ENCODE data around the gene RGS17.
"Not testable (repeated sequence)": the region's sequence is repeated elsewhere in the genome, so short reads cannot be mapped to it uniquely, and the experiment has no call there.

The RGS17 gene

DNA sequence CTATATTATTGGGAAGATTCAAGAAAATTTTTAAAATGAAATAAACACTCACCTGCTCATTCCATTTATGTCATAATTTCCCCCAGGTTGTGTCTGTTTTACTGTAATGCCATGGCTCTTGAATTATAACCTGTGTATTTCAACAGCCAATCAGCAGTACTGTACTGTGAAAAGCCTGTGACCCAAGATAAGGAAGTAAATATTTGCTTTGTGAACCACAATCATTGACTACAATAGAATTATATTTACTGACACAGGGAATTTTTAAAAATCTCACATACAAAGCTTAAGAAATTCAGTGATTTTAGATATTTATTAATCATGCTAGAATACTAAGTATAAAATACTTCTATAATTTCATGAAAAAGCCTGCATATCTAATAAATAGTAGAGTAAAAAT, 6.0 kb downstream of the RGS17 start:
- DNase-seq (ENCODE audit: low read depth in 3 of 3) = no peak

DNA sequence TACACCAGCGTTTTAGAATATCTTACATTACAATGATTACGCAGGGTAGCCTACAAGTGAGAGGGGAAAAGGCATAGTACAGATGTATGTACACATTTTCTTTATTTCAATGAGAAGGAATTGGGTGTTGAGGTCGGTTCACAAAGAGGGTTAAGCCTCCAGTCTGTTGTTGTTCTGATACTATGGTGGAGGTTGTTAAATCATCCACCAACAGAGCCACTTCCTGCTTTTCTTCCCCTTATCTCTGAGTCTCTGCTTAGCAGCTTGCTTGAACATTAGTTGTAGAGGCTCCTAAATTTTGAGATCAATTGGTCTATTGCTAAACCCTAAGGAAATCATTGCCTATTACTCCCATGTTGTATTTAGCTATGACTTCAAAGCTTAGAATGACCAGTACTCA, 7.3 kb downstream of the RGS17 start:
- no peak for DNase-seq (ENCODE audit: low read depth in 3 of 3)

DNA sequence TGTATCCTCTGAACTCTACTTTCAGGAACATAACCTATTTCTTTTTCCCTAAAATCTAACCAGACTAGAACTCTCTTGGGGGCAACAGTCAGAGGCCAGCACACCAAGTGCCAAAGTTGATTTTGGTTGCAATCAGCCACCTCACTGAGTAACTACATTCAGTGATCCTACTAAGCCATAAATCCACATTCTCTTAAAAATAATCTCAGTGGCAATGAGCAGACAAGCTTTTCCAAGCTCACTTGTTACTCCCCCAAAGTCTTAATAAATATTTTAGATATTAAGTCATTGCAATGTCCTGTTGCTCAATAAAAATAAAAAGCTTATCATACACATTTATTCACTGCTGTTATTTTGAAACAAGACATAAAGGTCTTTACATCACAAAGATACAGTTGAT, 9.8 kb downstream of the RGS17 start:
- no peak for DNase-seq (ENCODE audit: low read depth in 3 of 3)

DNA sequence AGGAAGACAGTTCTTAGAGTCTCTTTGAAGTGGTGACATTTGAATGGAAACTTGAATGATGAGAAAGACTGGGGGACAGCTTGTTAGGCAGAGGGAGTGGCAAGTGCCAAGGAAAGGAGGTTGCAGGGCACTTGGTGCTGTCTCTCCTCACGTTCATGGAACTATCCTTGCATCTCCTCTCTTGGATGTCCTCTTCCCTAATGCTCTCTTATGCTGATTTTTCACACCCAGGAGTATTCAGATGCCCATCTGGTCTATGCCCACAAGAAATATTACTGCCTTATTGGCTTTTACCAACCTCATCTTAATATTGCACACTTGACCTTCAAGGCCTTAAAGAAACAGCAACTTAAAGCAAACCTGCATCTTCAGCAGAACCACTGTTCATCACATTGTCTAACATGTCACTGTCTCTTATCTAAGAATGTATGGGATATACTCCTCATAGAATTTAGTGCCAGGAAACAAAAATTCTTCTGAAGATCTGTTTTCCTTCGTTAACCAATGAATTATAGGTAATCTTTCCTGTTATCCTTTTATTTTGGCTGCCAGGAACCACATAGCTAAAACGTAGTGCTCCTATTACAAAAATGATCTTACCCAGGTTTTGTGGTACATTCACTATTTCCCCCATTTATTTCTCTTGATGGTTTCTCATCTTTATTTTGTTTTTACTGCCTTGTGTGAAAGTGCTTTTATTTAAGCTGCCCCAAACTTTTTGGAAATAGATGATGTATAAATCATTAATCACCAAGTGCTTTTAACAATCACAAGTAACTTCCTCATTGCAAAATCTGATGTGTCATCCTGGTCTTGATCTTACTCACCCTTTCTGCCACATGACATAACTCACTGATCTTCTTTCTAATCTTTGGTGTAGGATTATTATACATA, 12.8 kb downstream of the RGS17 start:
- DNase-seq (ENCODE audit: low read depth in 3 of 3) = no peak

DNA sequence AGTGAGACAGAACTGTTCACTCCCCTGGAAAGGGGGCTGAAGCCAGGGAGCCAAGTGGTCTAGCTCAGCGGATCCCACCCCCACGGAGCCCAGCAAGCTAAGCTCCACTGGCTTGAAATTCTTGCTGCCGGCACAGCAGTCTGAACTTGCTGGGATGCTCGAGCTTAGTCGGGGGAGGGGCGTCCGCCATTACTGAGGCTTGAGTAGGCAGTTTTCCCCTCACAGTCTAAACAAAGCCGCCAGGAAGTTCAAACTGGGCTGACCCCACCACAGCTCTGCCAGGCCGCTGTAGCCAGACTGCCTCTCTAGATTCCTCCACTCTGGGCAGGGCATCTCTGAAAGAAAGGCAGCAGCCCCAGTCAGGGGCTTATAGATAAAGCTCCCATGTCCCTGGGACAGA, 20.0 kb downstream of the RGS17 start:
- DNase-seq (ENCODE audit: low read depth in 3 of 3) = not testable (repeated sequence)

DNA sequence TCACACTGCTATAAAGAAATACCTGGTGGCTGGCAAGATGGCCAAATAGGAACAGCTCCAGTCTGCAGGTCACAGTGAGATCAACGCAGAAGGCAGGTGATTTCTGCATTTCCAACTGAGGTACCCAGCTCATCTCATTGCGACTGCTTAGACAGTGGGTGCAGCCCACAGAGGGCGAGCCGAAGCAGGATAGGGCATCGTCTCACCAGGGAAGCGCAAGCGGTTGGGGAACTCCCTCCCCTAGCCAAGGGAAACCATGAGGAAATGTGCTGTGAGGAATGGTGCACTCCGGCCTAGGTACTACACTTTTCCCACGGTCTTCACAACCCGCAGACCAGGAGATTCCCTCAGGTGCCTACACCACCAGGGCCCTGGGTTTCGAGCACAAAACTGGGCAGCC, 20.5 kb downstream of the RGS17 start:
- DNase-seq (ENCODE audit: low read depth in 3 of 3) = not testable (repeated sequence)

DNA sequence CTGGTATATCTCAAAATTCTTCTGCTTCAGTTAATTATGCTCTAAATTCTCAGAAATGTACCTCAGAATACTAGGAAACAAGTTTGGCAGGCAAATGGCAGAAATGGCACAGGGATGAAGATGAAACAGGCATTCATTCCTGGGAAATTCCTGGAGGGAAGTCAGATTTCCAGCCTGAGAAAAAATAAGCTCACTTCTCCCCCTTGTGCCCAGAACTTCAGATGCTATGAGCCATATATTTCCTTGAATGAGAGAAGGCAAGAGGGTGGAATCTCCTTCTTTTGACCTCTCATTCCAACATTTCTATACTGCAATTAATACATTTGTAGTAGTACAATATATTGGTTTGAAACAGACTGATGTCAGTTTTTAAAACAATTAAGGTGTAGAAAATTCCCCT, 22.8 kb downstream of the RGS17 start:
- no peak for DNase-seq (ENCODE audit: low read depth in 3 of 3)

DNA sequence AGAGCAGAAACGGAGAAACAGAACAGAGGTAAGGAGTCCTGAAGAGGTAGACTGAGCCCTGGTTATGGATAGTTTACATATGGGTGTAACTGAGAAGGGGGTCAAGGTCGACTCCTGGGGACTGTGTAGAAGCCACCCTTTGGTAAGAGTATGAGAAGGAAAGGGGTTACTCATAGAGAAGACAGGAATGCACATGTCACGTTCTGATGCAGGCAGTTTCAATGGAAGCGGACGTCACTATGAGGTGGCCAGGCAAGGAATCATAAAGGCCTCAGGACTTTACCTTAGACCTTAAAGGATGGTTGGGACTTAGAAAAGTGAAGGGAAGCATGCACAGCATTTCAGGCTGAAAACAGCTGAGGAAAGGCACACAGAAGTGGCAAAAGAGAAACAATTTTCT, 25.1 kb downstream of the RGS17 start:
- DNase-seq (ENCODE audit: low read depth in 3 of 3) = no peak

DNA sequence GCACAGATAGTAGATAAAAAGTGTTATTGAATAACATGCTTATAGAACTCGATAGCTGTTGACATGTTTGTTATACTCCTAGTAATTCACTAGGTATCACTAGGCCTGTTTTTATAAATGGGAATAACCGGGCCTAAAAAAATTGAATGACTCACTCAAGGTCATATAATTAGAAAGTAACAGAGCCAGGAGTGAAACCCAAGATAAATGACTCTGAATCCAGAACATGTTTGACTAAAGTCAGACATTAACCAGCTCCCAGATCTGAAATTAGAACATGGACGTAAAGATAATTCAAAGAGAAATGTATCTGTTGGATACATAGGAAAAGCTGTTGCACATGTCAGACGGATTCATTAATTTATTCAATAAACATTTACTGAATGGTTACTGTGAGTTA, 26.9 kb downstream of the RGS17 start:
- DNase-seq (ENCODE audit: low read depth in 3 of 3) = no peak

DNA sequence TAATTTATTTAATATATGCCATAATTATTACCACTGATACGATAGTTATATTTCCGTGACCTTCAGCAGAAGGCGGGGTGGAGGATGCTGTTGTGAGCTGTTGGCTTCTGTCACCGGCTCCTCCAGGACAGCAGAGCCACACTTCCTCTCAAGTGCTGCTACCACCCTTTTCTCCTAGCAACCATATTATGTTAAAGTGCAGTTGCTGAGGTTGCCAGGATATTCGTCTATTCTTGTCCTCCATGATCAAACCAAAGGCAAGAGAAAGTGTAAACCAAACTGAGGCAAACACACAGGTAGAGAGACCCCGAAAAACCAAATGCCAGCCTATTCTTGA, 27.8 kb downstream of the RGS17 start:
- DNase-seq (ENCODE audit: low read depth in 3 of 3) = no peak

DNA sequence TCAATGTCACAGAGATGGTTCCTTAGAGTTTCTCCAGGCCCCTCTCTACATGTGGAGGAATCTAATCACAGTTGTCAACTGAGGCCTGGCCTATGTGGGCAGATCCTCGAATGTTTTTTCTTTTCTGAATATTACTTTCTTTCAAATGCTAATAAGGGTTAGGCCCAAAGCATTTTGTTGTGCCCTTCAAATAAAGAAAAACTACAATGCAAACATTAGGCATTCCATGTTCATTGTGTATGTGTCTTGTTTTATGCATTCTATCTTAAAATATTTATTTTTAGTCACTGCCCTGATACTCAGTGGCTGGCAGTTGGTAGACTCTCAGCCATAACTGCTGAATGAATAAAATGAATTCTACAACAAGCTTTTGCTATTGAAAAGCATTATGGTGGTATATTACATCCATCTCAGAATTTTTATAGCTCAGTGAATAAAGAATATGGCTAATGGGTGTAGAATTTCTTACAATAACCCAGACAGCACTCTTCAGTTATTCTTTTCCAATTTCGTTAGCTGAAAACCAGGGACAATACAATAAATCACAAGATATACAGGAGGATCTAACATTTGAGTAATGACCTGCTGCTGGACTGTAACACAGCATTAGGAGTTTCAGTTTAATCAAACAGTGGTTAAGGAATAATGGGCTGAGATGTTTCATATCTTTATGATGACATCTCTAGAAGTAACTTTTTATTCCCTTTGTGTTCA, 28.3 kb downstream of the RGS17 start:
- no peak for DNase-seq (ENCODE audit: low read depth in 3 of 3)

DNA sequence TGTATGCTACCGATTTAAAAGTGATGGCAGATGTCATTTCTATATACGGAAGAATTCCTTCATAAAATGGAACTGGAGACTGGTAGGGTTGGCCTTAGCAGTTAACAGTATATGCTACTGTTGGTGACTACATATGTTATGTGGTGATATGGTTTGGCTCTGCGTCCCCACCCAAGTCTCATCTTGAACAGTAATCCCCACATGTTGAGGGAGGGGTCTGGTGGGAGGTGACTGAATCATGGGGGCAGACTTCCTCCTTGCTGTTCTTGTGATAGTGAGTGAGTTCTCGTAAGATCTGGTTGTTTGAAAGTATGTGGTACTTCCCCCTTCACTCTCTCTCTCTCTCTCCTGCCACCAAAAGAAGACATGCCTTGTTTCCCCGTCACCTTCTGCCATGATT, 29.6 kb downstream of the RGS17 start:
- DNase-seq (ENCODE audit: low read depth in 3 of 3) = no peak

DNA sequence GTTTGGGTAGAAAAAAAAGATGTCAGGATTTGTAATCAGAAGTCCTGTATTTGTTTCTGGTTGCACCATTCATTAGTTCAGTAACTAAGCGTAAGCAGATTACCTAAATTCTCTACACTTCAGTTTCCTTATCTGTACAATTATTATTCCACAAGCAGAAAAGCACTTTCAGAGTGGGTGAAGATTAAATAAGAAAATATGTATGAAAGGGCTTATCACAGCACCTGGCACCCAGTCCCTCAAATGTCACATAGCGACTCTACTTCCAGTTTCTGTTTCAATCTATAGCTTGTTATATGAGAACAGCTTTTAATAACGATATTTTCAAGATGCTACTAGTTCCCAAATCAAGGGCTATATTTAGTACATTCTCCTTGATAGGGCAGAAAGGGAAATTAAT, 31.4 kb downstream of the RGS17 start:
- DNase-seq (ENCODE audit: low read depth in 3 of 3) = no peak

DNA sequence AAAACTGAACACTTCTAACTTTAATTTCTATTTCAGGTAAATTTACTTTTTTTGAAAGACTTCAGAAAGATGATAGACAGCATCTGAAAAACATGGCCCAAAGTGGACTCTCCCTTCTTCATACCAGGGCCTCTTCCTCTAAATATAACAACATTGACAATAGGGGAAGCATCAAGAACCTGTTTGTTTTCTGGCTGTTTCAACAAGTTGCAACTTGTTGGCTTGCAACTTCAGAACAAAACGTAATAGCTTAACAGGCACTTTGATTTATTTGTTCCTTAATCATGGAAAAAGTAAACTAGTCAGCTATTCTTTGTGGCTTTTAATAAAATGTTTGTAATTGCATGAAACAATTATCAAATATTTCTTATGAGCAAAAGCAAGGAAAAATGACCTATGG, 34.3 kb downstream of the RGS17 start:
- DNase-seq (ENCODE audit: low read depth in 3 of 3) = no peak

DNA sequence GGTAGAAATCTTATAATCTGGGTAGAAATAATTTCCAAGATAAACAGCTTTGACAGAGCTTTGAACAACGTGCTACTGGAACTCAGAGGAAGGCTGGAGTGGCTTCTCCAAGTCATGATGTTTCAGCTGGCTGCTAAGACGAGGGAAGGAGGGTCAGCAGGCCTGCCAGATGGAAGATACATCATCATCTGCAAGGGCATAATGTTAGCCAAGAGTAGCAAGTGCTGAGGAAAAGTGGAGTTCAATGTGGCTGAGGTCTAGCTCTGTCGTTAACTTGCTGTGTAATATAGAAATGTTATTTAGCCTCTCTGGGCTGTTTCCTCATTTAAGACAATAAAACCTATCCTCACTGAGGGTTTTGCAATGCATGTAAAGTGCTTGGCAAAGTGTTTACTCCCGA, 35.1 kb downstream of the RGS17 start:
- DNase-seq (ENCODE audit: low read depth in 3 of 3) = no peak

DNA sequence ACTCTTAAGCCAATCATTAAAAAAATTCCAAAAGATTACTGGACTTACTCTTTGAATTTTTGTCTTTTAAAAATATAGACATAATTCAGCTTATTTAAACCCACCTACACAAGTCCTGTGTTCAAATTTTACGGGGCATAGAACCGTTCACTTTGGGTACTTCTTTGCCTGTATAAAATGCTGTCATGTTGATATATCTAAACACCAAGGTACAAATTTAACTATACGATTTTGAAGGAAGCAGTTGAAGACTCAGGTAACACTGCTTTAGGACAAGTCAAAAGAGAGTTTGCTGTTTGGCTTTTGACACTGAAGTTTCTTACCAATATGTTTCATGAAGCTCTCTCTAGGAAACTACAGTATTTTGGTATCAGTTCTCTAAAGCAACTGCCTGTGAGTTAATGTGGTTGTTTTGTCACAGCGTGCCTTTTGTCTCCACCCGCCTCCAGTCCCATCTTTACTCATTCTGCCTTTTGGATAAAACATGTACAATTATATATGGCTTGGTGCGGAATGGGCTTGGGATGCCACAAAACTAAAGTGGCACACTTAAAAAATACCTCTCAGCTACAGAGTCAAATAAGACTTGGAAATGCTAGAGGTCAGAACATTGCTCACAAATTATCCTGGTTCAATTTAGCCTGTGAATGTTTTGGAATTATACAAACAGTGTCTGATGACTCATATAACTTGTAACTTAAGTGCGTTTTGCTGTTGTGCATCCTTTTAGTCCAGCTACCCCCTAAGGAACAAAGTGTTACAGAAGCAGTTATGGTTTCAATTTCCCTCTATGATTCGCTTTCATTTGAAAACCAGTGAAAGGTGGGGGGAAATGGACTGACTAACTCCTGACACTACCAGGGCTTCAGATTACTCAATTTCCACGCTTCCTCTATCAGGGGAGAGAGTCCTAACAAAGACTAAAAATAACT, 38.7 kb downstream of the RGS17 start:
- DNase-seq (ENCODE audit: low read depth in 3 of 3) = no peak

DNA sequence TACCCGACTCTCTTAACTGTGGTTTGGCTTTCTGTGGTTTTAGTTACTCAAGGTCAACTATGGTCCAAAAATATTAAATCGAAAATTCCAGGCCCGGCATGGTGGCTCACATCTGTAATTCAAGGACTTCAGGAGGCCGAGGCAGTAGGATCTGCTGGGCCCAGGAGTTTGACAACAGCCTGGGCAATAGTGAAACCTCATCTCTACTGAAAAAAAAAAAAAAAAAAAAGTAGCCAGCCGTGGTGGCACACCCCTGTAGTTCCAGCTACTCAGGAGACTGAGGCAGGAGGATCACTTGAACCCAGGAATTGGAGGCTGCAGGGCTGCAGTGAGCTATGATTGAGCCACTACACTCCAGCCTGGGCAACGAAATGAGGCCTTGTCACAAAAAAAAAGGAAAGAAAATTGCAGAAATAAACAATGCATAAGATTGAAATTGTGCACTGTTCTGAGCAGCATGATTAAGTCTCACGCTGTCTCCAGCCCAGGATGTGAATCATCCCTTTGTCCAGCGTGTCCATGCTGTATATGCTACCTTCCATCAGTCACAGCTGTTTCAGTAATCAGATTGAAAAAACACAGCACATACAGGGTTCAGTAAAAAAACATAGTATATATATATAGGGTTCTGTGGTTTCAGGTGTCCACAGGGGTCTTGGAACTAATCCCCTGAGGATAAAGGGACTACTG, 40.7 kb downstream of the RGS17 start:
- DNase-seq (ENCODE audit: low read depth in 3 of 3) = no peak

DNA sequence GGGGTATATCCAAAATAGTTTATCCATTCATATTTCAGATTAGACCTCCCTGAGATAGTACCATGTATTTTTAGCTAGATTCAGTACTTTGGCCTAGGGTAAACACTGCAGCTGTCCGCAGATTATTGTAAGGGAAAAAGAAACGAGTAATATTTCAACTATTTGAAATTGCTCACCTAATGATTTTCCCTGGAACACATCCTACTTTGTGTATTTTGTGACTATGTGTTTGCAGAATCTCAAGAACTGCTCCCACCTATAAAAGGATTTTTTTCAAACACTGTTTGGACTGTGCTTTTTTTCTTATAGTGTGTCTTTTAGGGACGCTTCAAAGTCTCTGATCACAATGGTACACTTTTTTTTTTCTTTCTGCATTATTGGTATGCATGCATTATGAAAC, 42.3 kb downstream of the RGS17 start:
- no peak for DNase-seq (ENCODE audit: low read depth in 3 of 3)

DNA sequence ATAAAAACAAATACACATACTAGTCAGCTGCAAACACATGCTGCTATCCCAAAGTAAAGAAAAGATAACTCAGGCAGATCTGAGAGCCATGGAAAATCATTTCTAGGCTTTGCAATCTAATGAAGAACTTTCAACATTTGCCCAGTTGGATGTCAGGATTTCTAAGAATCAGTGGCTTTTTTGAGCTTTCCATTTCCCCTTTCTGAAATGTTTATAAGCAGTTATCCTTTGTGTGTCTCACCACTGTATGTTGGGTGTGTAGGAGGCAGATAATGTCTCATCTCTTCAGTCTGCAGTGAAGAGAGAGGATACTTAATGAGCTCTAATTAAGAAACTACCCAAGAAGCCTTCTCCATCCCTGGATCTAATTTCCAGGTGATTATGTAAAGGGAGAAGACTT, 43.6 kb downstream of the RGS17 start:
- DNase-seq (ENCODE audit: low read depth in 3 of 3) = no peak

DNA sequence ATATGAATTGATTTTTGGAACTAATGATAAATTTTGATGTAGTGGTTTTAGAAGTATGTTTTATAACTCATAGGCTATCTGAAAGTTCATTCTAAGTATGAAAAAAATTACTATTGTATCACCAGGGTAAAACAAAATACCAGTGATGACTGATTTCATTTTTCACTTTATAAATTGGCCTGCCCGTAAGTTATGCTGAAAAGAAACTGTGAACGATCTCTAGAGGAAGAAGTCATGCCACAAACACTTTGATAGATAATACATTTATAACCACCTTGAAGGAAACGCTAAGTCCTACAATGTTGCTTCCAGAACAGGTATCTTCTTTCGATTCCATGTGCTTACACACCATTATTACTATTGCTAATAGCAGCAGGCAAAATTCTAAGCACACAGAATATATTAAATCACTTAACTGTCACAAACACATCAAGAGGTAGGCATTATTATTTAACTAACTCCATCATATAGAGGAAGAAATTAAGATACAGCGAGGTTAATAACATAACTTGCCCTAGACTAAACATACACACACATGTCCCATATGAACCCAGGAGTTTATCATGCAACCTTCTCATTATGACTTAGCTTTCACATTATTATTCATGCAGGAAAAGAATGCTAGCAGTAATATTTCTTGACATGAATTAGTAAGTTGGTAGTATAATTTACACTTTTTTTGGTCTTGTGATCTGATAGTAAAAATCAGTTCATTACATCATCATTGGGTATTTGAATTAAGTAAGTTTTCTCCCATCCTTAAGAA, 44.7 kb downstream of the RGS17 start:
- DNase-seq (ENCODE audit: low read depth in 3 of 3) = no peak

DNA sequence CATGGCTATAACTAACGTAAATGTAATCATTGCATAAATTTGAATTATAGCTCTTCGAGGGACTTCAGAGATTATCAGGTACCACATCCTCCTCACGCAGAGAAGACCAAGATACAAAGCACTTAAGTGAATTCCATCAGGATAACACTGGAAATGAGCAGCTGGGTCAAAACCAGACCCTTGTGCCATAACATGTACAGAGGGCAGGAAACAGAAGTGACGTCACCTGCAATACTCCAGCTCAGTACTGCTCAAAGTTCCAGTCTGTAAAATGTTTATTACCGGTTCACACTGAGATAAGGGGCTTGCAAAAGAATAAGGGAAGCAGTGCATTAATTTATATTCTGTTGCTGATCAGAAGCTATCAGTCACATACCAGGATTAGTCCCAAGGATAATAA, 45.8 kb downstream of the RGS17 start:
- DNase-seq (ENCODE audit: low read depth in 3 of 3) = no peak

Measured in stimulated activated CD4-positive, alpha-beta T cell treated with anti-CD3 and anti-CD28 coated beads, TNF-alpha, amount 100 ng/mL, for 24 hours (primary cell).